HG03565 (cell line): ENCODE results near the gene C2orf72.
"Not testable (repeated sequence)": the region's sequence is repeated elsewhere in the genome, so short reads cannot be mapped to it uniquely, and the experiment has no call there.

Experiments
- ATAC-seq: cut with Tn5 transposase; IDR thresholded peaks from one replicate; pipeline ENCODE4 v1.9.1; 2021; ENCODE audit warnings: mild to moderate bottlenecking, moderate library complexity; ENCODE audit not compliant: unreplicated experiment

Gene C2orf72

DNA sequence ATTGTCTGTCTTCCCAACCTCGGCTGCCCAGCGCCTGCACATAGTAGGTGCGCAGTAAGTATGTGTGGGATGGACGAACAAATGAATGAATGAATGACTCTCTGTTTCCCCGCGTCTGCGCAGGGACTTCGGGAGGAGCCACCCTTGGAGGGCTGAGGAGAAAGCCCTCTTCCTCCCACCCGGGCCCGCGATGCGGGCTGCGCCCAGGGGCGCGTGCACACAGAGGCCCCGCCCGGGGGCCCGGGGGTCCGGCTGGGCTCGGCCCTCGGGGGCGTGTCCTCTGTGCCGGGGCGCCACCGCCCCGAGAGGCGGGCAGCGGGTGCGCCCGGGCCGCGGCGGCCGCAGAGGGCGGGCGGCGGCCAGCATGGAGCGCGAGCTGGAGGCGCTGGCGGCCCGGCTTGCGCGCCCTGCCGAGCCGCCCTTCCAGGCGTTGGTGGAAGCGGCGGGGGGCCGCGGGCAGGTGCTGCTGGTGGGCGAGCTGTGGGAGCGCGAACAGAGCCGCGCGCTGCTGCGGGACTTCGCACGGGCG is at the start of gene C2orf72:
C2orf72 (plus strand) TSS at position 322 of the 529 bp plus-strand sequence; CDS start at position 365, 43 bp downstream.
- no peak for ATAC-seq

DNA sequence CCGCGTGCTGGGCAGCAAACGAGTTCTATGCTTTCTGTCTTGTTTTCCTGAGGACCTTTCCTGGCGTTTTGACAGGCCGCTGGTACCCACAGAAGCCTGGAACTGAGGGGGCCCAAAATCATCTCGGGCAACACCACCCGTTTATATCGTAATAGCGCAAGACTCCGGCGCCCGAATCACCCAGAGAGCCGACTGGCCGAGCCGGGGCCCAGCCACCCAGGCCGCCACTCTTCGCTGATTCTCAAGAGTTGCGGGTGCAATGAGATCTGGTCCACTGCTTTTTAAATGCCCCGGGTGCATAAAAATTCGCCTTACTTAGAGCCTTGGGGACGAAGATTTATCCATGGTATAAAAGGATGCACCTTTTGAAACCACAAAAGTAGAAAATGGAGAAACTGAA is 47.6 kb upstream of the C2orf72 start:
- no peak for ATAC-seq

DNA sequence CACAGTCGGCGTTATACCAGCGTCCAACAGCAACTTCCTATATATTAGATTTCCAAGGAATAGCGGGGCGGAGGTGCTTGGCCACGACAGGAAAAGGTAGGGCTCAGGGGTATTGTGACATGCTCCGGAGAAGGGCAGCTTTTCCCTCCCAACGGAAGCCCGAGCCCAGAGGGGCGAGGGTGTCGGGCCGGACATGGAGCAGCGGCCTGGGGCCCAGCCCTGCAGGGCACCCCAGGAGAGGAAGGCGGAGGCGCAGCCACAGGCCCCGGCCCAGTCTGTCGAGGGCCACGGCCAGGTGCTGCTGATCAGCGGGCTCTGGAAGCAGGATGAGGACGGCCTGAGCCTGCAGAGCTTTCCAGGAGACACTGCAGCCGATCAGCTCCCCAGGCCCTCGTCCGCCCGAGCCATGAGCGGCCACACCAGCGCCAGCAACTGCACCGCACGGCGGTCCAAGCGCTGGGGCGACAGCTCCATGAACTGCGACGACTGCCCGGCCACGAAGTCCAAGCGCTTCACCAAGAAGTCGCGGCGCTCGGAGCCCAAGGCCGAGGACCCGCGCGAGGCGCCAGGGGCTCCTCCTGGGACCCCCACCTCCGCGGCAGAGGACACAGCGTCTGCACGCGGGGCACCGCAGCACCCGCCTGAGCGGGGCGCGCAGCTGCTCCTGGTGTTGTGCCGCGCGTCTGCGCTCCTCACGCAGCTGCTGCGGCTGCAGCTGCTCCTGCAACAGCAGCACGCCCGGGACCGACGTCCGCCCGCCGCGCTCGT is 47.0 kb upstream of the C2orf72 start:
- ATAC-seq = no peak

DNA sequence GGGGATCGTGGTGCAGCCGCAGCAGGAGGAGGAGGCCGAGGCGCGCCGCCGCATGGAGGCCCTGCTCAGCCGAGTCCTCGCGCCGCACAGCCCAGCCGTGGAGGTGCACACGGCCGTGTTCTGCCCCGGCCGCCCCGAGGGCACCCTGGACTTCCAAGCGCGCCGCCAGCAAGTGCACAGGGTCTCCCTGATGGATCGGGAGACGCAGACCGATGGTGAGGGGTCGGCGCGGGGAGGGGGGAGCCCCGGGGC is 46.5 kb upstream of the C2orf72 start:
- ATAC-seq = no peak

DNA sequence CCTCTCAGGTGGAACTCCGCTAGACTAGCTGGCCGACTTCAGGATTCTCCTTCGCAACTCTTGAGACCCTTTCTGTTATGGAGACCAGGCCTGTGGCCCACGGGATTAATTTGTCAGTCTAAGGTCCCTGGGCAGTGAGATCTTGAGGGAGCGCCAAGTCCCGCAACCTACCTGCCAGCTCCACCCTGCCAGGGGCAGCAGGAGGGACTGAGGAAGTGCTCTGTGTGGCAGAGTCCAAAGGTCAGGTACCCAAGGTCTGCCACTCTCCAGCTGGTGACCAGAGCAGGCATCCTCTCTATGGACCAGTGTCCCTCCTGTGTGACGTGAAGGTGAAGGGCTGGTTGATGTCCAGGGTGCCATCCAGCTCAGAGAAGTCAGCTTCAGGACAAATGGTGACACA is 45.7 kb upstream of the C2orf72 start:
- no peak for ATAC-seq

DNA sequence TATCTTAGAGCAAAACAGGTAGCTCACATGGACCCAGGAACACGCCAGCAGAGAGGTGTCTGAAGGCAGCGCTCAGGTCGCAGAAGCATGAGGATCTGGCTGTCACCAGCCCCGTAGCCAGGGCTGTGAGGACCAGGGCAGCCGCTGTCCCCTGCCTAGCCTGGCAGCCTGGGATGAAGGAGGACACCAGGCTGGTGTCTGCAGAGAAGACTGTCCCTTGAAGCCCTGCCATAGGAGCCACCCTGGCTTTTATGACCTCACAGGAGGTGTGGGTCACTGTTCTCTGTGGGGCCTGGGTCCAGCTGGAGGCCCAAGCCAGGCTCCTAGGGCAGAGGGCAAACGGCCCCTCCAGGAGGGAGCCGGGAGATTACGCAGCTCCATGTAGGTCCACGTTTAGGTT is 41.5 kb upstream of the C2orf72 start, which contains the start of gene SPATA3:
SPATA3 (plus strand) TSS at position 301 of the 400 bp plus-strand sequence. CDS start 113 bp downstream, outside the sequence.
- ATAC-seq = no peak

DNA sequence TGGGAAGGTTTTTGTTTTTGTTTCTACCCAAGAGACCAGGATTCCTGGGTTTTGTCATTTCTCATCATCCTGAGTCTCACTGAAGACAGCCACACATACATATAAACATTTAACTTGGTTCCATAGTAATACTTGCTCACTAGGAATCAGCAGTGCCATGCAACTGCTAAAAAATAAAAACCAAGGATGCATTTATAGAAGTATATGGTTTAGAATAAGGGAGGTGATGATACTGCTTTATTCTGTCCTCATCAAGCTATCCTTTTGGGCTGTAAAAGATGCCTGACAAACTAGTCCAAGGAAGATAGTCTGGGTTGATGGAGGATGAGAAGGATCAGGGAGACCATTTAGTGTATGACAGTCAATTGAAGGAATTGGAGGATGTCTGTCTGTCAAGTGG is 40.7 kb upstream of the C2orf72 start:
- no peak for ATAC-seq

DNA sequence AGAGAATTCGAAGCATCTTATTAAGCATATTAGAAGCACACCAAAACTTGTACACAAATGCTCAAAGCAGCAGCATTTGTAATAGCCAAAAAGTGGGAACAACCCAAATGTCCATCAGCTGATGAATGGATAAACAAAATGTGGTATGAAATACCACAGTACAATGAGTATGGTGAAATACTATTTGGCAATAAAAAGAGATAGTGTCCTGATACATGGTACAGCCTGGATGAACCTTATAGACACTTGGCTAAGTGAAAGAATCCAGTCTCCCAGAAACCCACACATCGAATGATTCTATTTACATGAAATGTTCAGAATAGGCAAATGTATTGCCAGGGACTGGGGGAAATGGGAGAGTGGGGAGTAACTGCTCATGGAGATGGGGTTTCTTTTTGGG is 38.4 kb upstream of the C2orf72 start:
- ATAC-seq = no peak

DNA sequence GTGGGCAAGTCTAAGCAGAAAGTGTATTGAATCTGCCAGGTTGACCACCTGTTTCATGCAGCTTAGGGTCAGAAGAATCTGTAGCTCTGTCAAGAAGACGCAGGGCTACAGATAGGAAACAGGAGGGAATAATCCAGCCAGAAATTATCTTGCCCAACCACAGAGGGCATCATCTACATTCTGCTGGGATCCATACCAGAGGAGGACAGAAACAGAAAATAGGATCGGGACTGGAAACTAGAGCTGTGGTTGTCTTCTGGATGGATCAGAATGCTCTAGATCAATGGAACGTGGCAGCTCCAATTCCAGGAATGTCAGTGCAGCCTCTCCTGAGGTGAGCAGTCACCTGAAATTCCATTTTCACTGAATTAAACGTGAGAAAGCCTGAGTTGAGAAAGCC is 37.8 kb upstream of the C2orf72 start:
- ATAC-seq = no peak

DNA sequence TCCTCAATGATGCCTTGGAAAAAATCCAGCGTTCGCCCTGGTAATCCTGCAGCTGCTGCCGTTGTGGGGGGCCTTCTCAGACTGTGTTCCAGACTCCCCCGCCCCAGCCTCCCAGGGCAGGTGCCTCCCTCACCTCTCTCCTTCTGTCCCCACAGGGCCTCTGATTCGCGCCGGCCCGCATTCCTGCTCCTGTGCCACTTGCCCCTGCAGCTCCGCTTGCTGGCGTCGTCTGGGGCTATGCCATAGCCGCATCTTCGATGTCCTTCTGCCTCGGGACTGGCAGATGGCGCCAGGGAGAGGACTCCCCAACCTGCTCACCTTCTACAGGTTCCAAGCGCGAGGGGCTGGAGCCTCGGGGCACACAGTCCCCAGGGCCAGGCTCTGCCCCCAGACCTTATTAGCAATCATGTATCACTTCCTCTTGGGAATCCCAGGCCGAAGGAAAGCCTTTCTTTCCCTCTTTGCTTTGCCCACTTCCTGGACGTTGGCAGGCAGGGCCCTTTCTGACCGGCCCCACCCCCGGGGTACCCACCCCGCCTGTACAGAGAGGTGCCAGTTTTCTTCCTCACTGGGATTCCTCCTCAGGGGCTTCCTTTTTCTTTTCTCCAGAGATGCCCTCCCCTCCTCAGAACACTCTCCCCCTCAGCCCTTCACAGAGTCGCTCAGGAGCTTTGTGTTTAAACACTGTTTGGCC is 37.0 kb upstream of the C2orf72 start:
- ATAC-seq = no peak

DNA sequence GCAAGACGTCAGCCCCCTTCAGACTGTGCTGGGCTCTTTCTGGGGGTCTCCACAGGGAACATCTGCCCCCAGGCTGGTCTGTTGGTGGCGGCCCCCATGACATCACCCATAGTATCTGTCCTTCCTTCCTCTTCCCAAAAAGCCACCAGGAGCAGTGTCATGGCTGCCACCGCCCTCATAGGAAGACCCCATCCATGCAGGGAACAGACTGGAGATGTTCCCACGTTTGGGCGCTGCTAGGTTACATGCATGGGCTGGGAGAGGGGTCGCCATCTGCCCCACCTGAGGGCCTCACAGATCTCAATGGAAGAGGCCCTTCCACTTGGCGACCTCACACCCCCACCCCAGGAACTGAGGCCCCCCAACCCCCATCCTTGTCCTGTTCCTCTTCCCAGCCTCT is 36.3 kb upstream of the C2orf72 start:
- ATAC-seq = no peak

DNA sequence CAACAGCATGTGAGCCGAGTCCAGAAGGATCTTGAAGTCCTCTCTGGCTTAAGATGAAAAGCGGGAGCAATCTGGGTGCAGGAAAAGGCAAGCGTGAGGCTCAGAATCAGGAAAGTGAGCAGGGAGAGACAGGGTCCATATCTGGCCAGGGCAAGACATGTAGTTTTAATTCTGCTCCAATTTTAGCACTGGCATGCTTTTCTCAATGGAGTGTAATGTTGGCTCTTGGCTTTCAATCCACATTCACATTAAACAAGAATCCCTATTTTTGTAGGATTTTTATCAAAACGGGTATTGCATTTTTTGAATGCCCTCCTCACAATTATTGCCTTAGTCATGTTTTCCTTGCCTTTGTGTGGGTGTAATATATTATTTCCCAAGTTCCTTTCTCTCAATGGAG is 35.4 kb upstream of the C2orf72 start:
- ATAC-seq = no peak

DNA sequence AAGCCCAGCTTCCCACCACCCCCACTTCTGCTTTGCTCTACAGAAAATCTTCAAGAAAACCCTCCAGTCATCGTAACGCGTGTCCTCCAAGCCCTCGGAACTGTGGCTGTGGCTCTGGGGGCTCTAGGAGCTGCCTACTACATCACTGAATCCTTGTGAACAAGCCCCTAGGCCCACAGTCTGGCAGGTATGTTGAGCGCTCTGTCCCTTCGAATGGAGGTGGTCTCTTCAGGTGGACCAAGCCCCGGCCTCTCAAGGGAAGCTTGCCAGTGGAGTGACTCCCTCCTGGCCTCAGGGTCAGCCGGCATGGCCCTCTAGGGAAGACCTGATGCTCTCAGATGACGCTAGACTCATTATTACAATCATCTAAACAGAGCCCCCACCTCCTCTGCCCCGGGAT is 34.7 kb upstream of the C2orf72 start:
- ATAC-seq = no peak

DNA sequence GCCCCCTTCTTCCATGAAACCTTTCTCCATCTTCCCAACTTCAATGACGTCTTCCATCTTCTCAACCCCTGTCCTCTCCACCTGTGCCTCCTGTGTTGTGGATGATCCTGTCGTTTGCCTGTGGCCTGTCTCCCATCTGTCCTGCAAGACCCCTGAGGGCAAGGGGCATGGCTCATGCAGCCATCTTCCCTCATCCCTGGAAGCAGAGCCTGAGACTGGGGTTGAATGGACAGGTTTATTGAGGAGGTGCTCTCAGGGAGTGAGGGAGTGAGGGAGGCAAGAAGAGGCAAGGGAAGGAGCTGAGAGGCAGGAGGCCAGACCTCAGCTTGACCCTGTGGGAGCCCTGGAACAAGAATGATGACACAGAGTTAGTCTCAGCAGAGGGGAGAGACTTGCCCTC is 34.1 kb upstream of the C2orf72 start:
- ATAC-seq = no peak

DNA sequence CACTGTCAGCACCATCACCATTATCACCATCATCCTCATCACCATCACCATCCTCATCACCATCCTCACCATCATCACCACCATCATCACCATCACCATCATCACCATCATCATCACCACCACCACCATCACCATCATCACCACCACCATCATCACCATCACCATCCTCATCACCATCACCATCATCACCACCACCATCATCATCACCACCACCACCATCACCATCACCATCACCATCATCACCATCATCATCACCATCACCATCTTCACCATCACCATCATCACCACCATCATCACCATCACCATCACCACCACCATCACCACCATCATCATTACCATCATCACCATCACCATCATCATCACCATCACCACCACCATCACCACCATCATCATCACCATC is 32.4 kb upstream of the C2orf72 start:
- ATAC-seq = not testable (repeated sequence)

DNA sequence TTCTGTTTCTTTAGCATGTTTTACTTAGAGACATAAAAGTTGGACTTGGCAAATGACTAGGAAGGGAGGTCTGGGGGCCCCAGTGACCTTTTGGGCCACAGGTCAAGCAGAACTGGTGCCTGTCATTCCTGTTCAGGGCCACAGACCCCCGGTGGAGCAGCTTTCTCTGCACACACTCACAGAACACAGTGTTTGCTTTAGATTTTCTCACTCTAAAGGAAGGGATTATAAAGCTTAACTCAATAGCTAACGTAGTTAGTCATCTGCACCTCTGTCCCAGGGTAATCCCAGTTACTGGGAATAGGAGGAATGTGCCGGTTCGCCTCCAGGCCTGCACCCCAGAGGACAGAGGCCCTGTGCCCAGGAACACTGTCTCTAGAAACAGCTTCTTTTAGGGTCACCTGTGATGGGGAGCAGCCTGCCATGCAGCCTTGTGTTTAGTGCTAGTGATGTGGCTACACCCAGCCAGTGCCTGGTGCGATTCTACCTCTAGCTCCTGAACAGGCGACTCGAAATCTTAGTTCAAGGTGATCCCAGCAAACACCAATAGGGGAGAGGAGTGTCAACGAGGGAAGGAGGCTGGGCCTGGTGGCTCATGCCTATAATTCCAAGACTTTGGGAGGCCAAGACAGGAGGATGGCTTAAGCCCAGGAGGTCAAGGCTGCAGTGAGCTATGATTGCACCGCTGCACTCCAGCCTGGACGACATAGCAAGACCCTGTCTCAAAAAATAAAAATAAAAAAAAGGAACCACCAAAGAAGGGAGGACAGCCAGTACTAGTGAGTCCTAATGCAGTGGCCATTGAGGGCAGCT is 29.8 kb upstream of the C2orf72 start:
- ATAC-seq = no peak

DNA sequence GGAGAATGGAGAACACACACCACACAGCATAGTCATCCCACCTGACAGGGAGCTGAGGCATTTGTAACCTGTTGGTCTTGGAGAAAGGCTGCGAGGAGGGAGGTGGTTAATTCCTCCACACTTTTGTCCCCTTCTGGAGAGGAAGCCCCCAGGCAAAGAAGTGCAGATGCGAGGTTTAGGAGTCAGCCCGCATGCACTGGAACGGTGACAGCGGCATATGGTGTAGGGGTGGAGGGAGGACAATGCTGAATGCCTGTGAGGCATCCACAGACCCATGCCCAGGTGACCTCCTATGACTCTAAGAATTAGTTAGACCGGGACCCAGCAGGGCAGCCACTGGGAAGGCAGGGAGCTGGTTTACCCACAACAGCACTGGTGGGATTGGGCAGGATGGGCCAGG is 29.2 kb upstream of the C2orf72 start:
- ATAC-seq = no peak

DNA sequence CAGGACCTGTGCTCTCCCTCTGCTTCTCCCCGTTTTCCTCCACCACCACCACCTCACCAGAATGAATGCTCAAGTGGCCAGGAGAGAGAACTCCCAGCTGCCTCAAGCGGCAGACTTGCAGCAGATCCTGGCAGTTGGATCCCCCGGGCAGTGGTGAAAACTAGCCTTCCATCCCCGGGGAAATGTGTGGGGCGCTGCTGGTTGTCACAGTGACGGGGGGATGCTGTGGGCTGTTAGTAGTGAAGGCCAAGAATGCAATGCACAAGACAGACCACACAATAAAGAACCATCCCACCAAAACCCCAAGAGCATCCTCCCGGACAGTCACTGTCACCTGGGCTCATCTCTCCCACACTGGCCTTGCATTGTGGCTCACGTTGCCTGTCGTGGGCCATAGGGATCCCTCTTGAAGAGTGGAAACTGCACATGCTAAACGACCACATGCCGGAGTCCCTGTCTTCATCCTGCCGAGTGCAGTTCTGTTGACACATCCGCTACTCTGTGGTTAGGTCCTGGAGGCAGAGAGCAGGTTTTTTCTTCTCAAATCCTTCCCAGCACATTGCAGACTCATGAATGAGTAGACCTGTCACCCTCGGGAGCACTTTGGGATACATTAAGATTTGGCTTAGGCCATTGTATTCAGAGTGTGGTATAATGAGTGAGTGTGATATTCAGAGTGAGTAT is 27.9 kb upstream of the C2orf72 start:
- no peak for ATAC-seq

DNA sequence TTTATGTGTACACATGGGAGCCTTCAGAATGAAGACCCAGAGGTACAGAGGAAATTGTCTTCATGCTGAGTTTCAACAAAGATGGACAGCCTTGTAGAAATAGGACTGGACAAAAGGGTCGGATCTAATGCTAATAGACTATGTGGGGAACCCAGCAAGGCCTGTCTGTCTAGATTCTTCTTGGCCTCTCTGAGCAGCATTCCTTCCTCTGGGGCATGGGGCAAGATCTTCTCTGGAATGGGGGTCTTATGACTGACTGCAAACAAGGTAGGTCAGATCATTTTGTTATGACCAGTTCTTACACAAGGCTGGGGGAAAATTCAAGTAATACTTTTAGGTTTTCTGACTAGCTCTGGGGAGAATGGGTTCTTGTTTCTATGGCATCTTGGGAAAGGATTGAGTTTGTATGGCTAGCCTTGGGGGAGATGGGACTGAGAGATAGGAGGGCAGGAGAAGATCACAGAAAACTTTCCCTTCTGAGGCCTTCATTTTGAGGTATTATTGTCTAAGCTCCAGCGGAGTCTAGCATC is 27.1 kb upstream of the C2orf72 start:
- no peak for ATAC-seq

DNA sequence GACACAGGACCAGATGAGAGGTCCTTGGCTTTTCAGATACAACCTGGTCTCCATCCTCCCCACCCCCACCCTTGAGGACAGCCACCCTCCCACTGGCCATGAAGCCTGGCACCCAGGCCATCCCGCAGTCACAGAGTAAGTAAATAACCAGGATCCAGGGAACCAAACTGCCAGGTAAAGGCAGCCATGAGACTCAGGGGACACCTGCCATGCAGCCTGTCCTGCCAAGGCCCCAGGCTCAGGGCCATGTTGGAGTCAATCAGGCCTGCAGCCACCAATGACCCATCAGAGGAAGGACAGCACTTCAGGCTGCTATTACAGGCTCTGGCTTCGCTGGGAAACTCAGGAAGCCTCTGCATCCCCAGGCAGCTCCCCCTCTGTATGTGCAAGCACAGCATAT is 25.8 kb upstream of the C2orf72 start:
- no peak for ATAC-seq

DNA sequence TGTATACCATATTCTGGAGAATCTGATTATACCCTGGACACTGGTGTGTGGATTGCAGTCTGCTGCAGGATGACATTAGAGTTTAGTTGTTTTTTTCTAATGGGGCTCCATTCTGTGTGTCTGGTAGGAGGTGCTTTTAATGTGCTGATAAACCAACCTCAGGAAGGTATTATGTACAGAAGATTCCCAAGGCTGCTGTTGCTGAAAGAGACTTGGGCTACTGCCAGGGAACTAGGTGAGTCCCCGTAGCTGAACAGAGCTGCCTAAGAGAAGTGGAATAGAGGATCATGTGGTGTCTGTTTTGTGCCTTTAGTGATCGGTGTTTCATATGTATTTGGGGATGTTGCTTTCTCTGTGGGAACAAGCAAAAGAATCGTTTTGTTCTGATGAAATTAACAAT is 24.9 kb upstream of the C2orf72 start:
- ATAC-seq = no peak
